ENCODE measurements around the gene STXBP6.
A peak's percentile ranks its signal among the peaks of the same experiment; 100 is the strongest.
"Not testable (repeated sequence)": the region's sequence is repeated elsewhere in the genome, so short reads cannot be mapped to it uniquely, and the experiment has no call there.

STXBP6 gene

DNA sequence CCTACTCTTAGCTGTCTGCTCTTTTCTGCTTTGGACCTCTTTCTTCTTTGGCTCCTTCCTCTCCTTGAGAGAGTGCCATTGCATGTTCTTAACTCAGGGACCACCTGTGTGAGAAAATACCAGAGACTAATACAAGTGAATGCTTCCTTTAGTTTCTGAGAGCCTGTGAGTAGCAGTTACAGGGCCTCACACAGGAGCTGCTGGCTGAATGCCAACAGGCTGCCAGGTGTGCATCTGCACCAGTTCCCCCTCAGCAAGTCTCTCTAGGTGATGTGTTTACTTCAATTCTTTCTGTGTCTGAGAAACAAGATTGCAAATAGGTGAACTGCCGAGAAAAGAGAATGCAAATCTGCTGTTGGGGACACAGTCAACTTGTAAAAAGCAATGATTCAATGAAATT, 108.2 kb downstream of the STXBP6 start:
- H3K4me3 ChIP-seq (ENCODE audit: low read depth, low read length): no peak overlapping the region
- TF ChIP-seq CTCF (IDR thresholded peaks at IDR 0.05; ENCODE audit: low read depth, low read length, missing control alignments): no peak
- peak; percentile 48 for DNase-seq (ENCODE audit: low read depth)

DNA sequence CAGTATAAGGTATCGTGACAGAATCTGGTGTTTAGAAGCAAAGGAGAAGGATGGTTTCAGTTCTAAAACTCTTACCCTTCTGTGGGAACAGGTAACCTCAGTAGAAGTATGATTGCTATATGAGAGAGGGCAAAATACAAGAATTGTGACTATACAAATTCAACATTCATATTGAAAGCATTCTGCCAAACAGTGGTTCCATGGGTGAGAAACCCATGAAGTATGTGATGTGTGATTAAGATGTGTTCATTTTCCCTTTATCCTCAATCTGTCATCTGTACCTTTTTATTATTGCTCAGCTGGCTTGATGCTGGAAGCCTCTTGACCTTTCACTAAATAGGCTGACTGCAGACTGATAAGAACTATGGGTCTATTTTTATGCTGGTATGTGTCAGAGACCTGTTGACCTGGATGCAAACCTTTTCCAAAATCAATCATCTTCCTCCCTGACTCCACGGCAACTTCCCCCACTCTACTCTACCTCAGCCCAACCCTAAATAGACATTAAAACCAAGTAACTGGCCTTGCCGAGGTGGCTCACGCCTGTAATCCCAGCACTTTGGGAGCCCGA, 109.6 kb downstream of the STXBP6 start:
- no peak overlapping the region for H3K4me3 ChIP-seq (ENCODE audit: low read depth, low read length)
- no peak for TF ChIP-seq CTCF (IDR thresholded peaks at IDR 0.05; ENCODE audit: low read depth, low read length, missing control alignments)
- no peak for DNase-seq (ENCODE audit: low read depth)

DNA sequence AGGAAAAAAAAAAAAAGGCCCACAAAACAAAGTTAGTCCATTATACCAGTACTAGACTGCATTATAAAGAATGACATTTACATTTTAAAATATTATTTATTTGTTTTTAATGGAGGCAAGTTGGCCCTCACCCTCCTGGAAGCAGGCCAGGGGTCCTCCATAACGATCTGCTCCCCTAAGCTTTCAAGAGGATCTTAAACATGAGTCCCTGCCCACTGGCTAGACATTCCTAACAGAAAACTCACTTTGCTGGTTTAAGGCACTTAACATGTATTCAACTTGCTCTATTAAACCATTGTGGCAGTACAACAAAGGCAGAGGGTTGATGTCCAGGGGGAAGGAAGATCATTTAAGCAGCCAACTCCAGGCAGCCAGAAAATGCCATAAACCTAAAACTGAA, 111.4 kb downstream of the STXBP6 start:
- TF ChIP-seq CTCF (IDR thresholded peaks at IDR 0.05; ENCODE audit: low read depth, low read length, missing control alignments): no peak
- DNase-seq (ENCODE audit: low read depth): no peak
- H3K4me3 ChIP-seq (ENCODE audit: low read depth, low read length): no peak overlapping the region

- no peak for TF ChIP-seq CTCF (IDR thresholded peaks at IDR 0.05; ENCODE audit: low read depth, low read length, missing control alignments)
- no peak for DNase-seq (ENCODE audit: low read depth)
- no peak overlapping the region for H3K4me3 ChIP-seq (ENCODE audit: low read depth, low read length)
Observed at GRCh38 chr14:24937300-24937699, 112.6 kb downstream of the STXBP6 start.

DNA sequence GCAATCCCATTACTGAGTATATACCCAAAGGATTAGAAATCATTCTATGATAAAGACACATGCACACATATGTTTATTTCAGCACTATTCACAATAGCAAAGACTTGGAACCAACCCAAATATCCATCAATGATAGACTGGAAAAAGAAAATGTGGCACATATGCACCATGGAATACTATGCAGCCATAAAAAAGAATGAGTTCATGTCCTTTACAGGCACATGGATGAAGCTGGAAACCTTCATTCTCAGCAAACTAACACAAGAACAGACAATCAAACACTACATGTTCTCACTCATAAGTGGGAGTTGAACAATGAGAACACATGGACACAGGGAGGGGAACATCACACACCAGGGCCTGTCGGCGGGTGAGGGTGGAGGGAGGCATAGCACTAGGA, 113.2 kb downstream of the STXBP6 start:
- DNase-seq (ENCODE audit: low read depth); H3K4me3 ChIP-seq (ENCODE audit: low read depth, low read length): not testable (repeated sequence)

DNA sequence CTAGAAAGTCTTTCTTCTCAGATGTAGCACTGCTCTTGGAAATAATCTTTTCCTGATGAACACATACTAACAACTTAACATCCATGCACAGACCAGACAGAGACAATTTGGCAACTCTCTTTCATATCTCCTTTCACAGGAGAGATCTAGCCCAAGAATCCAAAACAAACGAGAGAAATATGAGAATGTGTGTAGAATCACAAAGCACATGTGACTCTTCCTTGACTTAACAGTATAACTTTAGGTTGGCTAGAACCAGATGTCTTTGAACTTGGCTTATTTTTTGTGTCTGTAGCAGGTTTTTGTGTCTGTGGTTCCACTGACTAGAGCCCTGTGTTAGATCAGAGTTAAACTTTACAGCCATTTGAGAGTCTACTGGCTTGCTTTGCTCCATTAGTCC, 114.2 kb downstream of the STXBP6 start:
- no peak for DNase-seq (ENCODE audit: low read depth)
- no peak overlapping the region for H3K4me3 ChIP-seq (ENCODE audit: low read depth, low read length)
- TF ChIP-seq CTCF (IDR thresholded peaks at IDR 0.05; ENCODE audit: low read depth, low read length, missing control alignments): no peak

DNA sequence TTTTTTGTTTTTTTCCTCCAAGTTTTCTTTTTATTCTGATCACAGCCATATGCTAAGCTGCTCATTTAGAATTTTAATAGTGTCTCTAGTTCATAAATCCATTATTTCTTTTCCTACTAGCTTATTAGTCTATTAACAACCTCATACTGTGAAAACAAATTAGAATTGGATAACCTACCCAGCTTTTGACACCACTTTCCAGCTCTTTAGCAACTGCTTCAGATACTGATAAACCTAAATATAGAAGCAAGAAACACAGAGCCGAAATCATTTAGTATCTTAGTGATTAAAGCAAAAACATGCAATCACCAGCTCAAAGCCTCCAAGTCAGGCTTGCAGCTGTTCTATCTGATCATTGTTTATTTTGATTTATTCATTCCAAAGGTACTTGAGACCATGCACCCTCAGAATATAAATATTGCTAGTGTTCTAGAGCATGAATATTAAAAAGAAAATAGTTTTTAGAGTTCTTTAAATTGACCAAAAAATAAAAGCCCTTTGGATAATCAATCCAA, 121.5 kb downstream of the STXBP6 start:
- TF ChIP-seq CTCF (IDR thresholded peaks at IDR 0.05; ENCODE audit: low read depth, low read length, missing control alignments): no peak
- no peak for DNase-seq (ENCODE audit: low read depth)

More for the DNA sequence above, 121.5 kb downstream of the STXBP6 start:
- H3K4me3 ChIP-seq (ENCODE audit: low read depth, low read length): no peak overlapping the region

Data from GM12864 (cell line).